ENCODE measurements around the gene DXO. TPM values are rescaled to one million over a fixed set of nuclear protein-coding genes. Genes with fewer than 3 reads are reported as not detected.
A peak's percentile ranks its signal among the peaks of the same experiment; 100 is the strongest.
"Not testable (repeated sequence)": the region's sequence is repeated elsewhere in the genome, so short reads cannot be mapped to it uniquely, and the experiment has no call there.

DXO gene
- total RNA-seq, 2 experiments from 2014 or later, result 15.6 to 16.3 TPM

- not testable (repeated sequence) for H3K36me3 Mint-ChIP-seq, H3K27ac Mint-ChIP-seq, H3K4me3 Mint-ChIP-seq, H3K4me1 Mint-ChIP-seq, H3K27me3 Mint-ChIP-seq, H3K9me3 Mint-ChIP-seq, DNase-seq
These were observed 30.8 kb upstream of the DXO start for GRCh38 chr6:32002546-32003268.

GRCh38 chr6:31996385-31996784, 24.4 kb upstream of the DXO start:
- not testable (repeated sequence) for H3K9me3 Mint-ChIP-seq, H3K4me1 Mint-ChIP-seq, DNase-seq, H3K36me3 Mint-ChIP-seq, H3K27me3 Mint-ChIP-seq, H3K27ac Mint-ChIP-seq, H3K4me3 Mint-ChIP-seq

- not testable (repeated sequence) for H3K9me3 Mint-ChIP-seq, DNase-seq, H3K36me3 Mint-ChIP-seq, H3K4me3 Mint-ChIP-seq, H3K27me3 Mint-ChIP-seq, H3K4me1 Mint-ChIP-seq, H3K27ac Mint-ChIP-seq
These were observed 22.5 kb upstream of the DXO start for GRCh38 chr6:31994421-31994820.

- H3K4me1 Mint-ChIP-seq, H3K27me3 Mint-ChIP-seq, H3K36me3 Mint-ChIP-seq: not testable (repeated sequence)
These were observed 17.4 kb upstream of the DXO start for GRCh38 chr6:31989363-31989762.

GRCh38 chr6:31981744-31982143, 9.8 kb upstream of the DXO start, which contains the start of gene C4A:
Gene C4A, plus strand, starts transcription at chr6:31982057. Its CDS starts 51 bp downstream, at chr6:31982108.
- not testable (repeated sequence) for H3K9me3 Mint-ChIP-seq, H3K36me3 Mint-ChIP-seq, H3K4me3 Mint-ChIP-seq, H3K27me3 Mint-ChIP-seq, H3K27ac Mint-ChIP-seq, DNase-seq, H3K4me1 Mint-ChIP-seq

More at GRCh38 chr6:31989363-31989762, 17.4 kb upstream of the DXO start:
- not testable (repeated sequence) for H3K9me3 Mint-ChIP-seq, H3K4me3 Mint-ChIP-seq, H3K27ac Mint-ChIP-seq, DNase-seq

GRCh38 chr6:31980998-31981397, 9.1 kb upstream of the DXO start:
- not testable (repeated sequence) for DNase-seq, H3K27ac Mint-ChIP-seq, H3K27me3 Mint-ChIP-seq, H3K36me3 Mint-ChIP-seq, H3K4me3 Mint-ChIP-seq, H3K9me3 Mint-ChIP-seq, H3K4me1 Mint-ChIP-seq

- H3K4me1 Mint-ChIP-seq, H3K27me3 Mint-ChIP-seq, H3K36me3 Mint-ChIP-seq, H3K9me3 Mint-ChIP-seq, DNase-seq, H3K4me3 Mint-ChIP-seq: not testable (repeated sequence)
- peak overlapping the region; percentile 75 for H3K27ac Mint-ChIP-seq
These were observed 8.4 kb upstream of the DXO start for GRCh38 chr6:31980195-31980876.

GRCh38 chr6:31979238-31979898, 7.4 kb upstream of the DXO start:
- peaks cover 5% of the 10 kb centered on the region for H3K36me3 Mint-ChIP-seq
- DNase-seq, result no peak
- H3K9me3 Mint-ChIP-seq, result no peaks in the 10 kb centered on the region

GRCh38 chr6:31978831-31979230, 6.9 kb upstream of the DXO start:
- peak overlapping the region; percentile 77 for H3K27ac Mint-ChIP-seq
- peaks cover 5% of the 10 kb centered on the region for H3K36me3 Mint-ChIP-seq

More at GRCh38 chr6:31979238-31979898, 7.4 kb upstream of the DXO start:
- H3K27me3 Mint-ChIP-seq, result no peaks in the 10 kb centered on the region
- peak overlapping the region; percentile 77 for H3K27ac Mint-ChIP-seq
- no peak overlapping the region for H3K4me3 Mint-ChIP-seq
- H3K4me1 Mint-ChIP-seq, result peaks cover 9% of the 10 kb centered on the region

GRCh38 chr6:31977816-31978431, 6.0 kb upstream of the DXO start:
- DNase-seq, result no peak
- Mint-ChIP-seq H3K27ac (no peak overlapping the region), H3K4me1 (peaks cover 20% of the 10 kb centered on the region), H3K36me3 (peaks cover 9% of the 10 kb centered on the region), H3K4me3 (no peak overlapping the region), H3K9me3 (no peaks in the 10 kb centered on the region), H3K27me3 (no peaks in the 10 kb centered on the region)

More at GRCh38 chr6:31978831-31979230, 6.9 kb upstream of the DXO start:
- DNase-seq, result no peak
- H3K9me3 Mint-ChIP-seq, result no peaks in the 10 kb centered on the region
- H3K4me1 Mint-ChIP-seq, result peaks cover 12% of the 10 kb centered on the region
- H3K27me3 Mint-ChIP-seq, result no peaks in the 10 kb centered on the region
- H3K4me3 Mint-ChIP-seq, result no peak overlapping the region

GRCh38 chr6:31976065-31976464, 4.1 kb upstream of the DXO start:
- DNase-seq, H3K27ac Mint-ChIP-seq, H3K36me3 Mint-ChIP-seq, H3K9me3 Mint-ChIP-seq, H3K27me3 Mint-ChIP-seq, H3K4me3 Mint-ChIP-seq: not testable (repeated sequence)
- H3K4me1 Mint-ChIP-seq, result peaks cover 27% of the 10 kb centered on the region

GRCh38 chr6:31972709-31973350, 892 bp upstream of the DXO start:
- peaks cover 19% of the 10 kb centered on the region for H3K36me3 Mint-ChIP-seq
- no peaks in the 10 kb centered on the region for H3K27me3 Mint-ChIP-seq
- peak overlapping the region; percentile 96 for H3K4me3 Mint-ChIP-seq
- DNase-seq, result peak; percentile 20
- peak overlapping the region; percentile 100 for H3K27ac Mint-ChIP-seq
- no peaks in the 10 kb centered on the region for H3K9me3 Mint-ChIP-seq
- H3K4me1 Mint-ChIP-seq, result peaks cover 37% of the 10 kb centered on the region

GRCh38 chr6:31971279-31971992, 502 bp downstream of the DXO start:
- Mint-ChIP-seq H3K9me3 (no peaks in the 10 kb centered on the region), H3K27me3 (no peaks in the 10 kb centered on the region), H3K4me3 (peak overlapping the region; percentile 96), H3K27ac (peak overlapping the region; percentile 100), H3K4me1 (peaks cover 37% of the 10 kb centered on the region), H3K36me3 (peaks cover 16% of the 10 kb centered on the region)
- DNase-seq, result no peak

GRCh38 chr6:31970604-31971271, 1.2 kb downstream of the DXO start:
- Mint-ChIP-seq H3K27ac (peak overlapping the region; percentile 100), H3K36me3 (peaks cover 16% of the 10 kb centered on the region), H3K4me1 (peaks cover 37% of the 10 kb centered on the region), H3K9me3 (no peaks in the 10 kb centered on the region), H3K4me3 (peak overlapping the region; percentile 96), H3K27me3 (no peaks in the 10 kb centered on the region)
- no peak for DNase-seq
